ENCODE results near the gene ARL5A.

The ARL5A gene

GRCh38 chr2:151840216-151841046, 12.2 kb upstream of the ARL5A start:
- no peak for DNase-seq (ENCODE audit: low read depth, low spot score)

- no peak for DNase-seq (ENCODE audit: low read depth, low spot score)
These were observed 9.7 kb upstream of the ARL5A start for GRCh38 chr2:151837926-151838325.

GRCh38 chr2:151833984-151834383, 5.8 kb upstream of the ARL5A start:
- no peak for DNase-seq (ENCODE audit: low read depth, low spot score)

GRCh38 chr2:151830961-151831360, 2.7 kb upstream of the ARL5A start:
- no peak for DNase-seq (ENCODE audit: low read depth, low spot score)

- DNase-seq (ENCODE audit: low read depth, low spot score): no peak
These were observed 686 bp upstream of the ARL5A start for GRCh38 chr2:151828890-151829324.

GRCh38 chr2:151827564-151828142, 568 bp downstream of the ARL5A start:
- DNase-seq (ENCODE audit: low read depth, low spot score): peak; percentile 61

GRCh38 chr2:151826737-151827157, 1.5 kb downstream of the ARL5A start:
- DNase-seq (ENCODE audit: low read depth, low spot score): no peak

GRCh38 chr2:151824886-151825285, 3.3 kb downstream of the ARL5A start:
- DNase-seq (ENCODE audit: low read depth, low spot score): no peak

- no peak for DNase-seq (ENCODE audit: low read depth, low spot score)
These were observed 4.6 kb downstream of the ARL5A start for GRCh38 chr2:151823651-151824050.

- DNase-seq (ENCODE audit: low read depth, low spot score): no peak
These were observed 8.3 kb downstream of the ARL5A start for GRCh38 chr2:151819920-151820319.

GRCh38 chr2:151817929-151818328, 10.3 kb downstream of the ARL5A start:
- no peak for DNase-seq (ENCODE audit: low read depth, low spot score)

GRCh38 chr2:151816843-151817242, 11.4 kb downstream of the ARL5A start:
- DNase-seq (ENCODE audit: low read depth, low spot score): no peak

- no peak for DNase-seq (ENCODE audit: low read depth, low spot score)
These were observed 12.3 kb downstream of the ARL5A start for GRCh38 chr2:151815821-151816489.

- no peak for DNase-seq (ENCODE audit: low read depth, low spot score)
These were observed 17.7 kb downstream of the ARL5A start for GRCh38 chr2:151810489-151810888.

- DNase-seq (ENCODE audit: low read depth, low spot score): no peak
These were observed 19.2 kb downstream of the ARL5A start for GRCh38 chr2:151809073-151809383.

GRCh38 chr2:151808258-151809072, 19.8 kb downstream of the ARL5A start:
- no peak for DNase-seq (ENCODE audit: low read depth, low spot score)

GRCh38 chr2:151805961-151806360, 22.3 kb downstream of the ARL5A start:
- no peak for DNase-seq (ENCODE audit: low read depth, low spot score)

- no peak for DNase-seq (ENCODE audit: low read depth, low spot score)
These were observed 22.9 kb downstream of the ARL5A start for GRCh38 chr2:151805343-151805742.

- no peak for DNase-seq (ENCODE audit: low read depth, low spot score)
These were observed 24.4 kb downstream of the ARL5A start for GRCh38 chr2:151803811-151804210.

GRCh38 chr2:151802315-151802714, 25.9 kb downstream of the ARL5A start:
- no peak for DNase-seq (ENCODE audit: low read depth, low spot score)

- no peak for DNase-seq (ENCODE audit: low read depth, low spot score)
These were observed 28.3 kb downstream of the ARL5A start for GRCh38 chr2:151799886-151800292.

GRCh38 chr2:151796774-151797173, 31.4 kb downstream of the ARL5A start:
- DNase-seq (ENCODE audit: low read depth, low spot score): no peak

Measured in ELF-1 (cell line).